GM23248 (cell line): ENCODE results near the gene UGT2B10.

Source experiments
- EZH2 ChIP-seq: fragments of 200-600 bp; sonication (generic); IDR thresholded peaks from 2 replicates; pipeline ENCODE4 v1.6.1; 2018; ENCODE audit warnings: antibody characterized with exemption, mild to moderate bottlenecking; ENCODE audit not compliant: insufficient read depth, poor library complexity, severe bottlenecking
- EZH2phosphoT487 ChIP-seq: fragments of 200-600 bp; sonication (generic); IDR thresholded peaks from 2 replicates; pipeline ENCODE4 v1.6.1; 2018; ENCODE audit warnings: antibody characterized with exemption, moderate library complexity, mild to moderate bottlenecking, low read depth; ENCODE audit not compliant: insufficient read depth

- no peak for TF ChIP-seq EZH2phosphoT487
- no peak for TF ChIP-seq EZH2
Observed at GRCh38 chr4:68773699-68774098, 42.1 kb upstream of the UGT2B10 start.
